ENCODE data around the gene CDC5L.

GRCh38 chr6:44387346-44388134 lies at the start of gene CDC5L:
- TF ChIP-seq CTCF (IDR thresholded peaks at IDR 0.05): no peak
- TF ChIP-seq POLR2A (IDR thresholded peaks at IDR 0.05): peak in 1 of 2 donors; percentile 71

All from lower leg skin (tissue), 3 donors.